Gastroesophageal sphincter (tissue), 4 donors: Measurements from ENCODE around the gene OR2AE1. TPM values are rescaled to one million over a fixed set of nuclear protein-coding genes. Genes with fewer than 3 reads are reported as not detected.
"Not testable (repeated sequence)": the region's sequence is repeated elsewhere in the genome, so short reads cannot be mapped to it uniquely, and the experiment has no call there.

Experiments used
- ATAC-seq: fragments of 150-250 bp; one replicate; pipeline ENCODE4 v1.9.1; 2016; ENCODE audit warnings: mild to moderate bottlenecking, moderate library complexity
- H3K27ac ChIP-seq, 4 donors: fragments of 200-600 bp; sonication (generic) in 3 of 4; 1 replicate in 3 of 4; 2 replicates in 1 of 4; pipeline ENCODE4 v1.5.1; 2016 to 2019
- H3K27me3 ChIP-seq: fragments of 200-600 bp; sonication (generic); one replicate; pipeline ENCODE4 v1.5.1; 2019
- H3K36me3 ChIP-seq, 2 donors: fragments of 200-600 bp; sonication (generic); one replicate each; pipeline ENCODE4 v1.5.1; 2019; ENCODE audit warnings: control low read depth in 1 of 2
- H3K4me1 ChIP-seq, 3 donors: fragments of 200-600 bp; sonication (generic); 1 replicate in 2 of 3; 2 replicates in 1 of 3; pipeline ENCODE4 v1.5.1; 2016 to 2019; ENCODE audit warnings: control low read depth in 2 of 3
- H3K4me3 ChIP-seq, 2 donors: fragments of 200-600 bp; sonication (generic); one replicate each; pipeline ENCODE4 v1.5.1; 2019; ENCODE audit warnings: mild to moderate bottlenecking in 1 of 2, moderate library complexity in 1 of 2
- H3K9me3 ChIP-seq, 3 donors: fragments of 200-600 bp; sonication (generic); one replicate each; pipeline ENCODE4 v1.5.1; 2017 to 2019; ENCODE audit warnings: control low read depth in 2 of 3
- CTCF ChIP-seq, 4 experiments: fragments of 200-600 bp in 2 of 4; fragments of 450-650 bp in 2 of 4; sonication (generic) in 1 of 4; IDR thresholded peaks; one replicate each; pipeline ENCODE4 v1.5.1; 2017 to 2019; ENCODE audit warnings: antibody characterized with exemption in 4 of 4, mild to moderate bottlenecking in 2 of 4, moderate library complexity in 2 of 4
- EP300 ChIP-seq: sonication (generic); formaldehyde crosslinking; IDR thresholded peaks from one replicate; pipeline ENCODE4 v1.6.1; 2017; ENCODE audit warnings: antibody characterized with exemption, mild to moderate bottlenecking
- POLR2A ChIP-seq, 2 donors: fragments of 450-650 bp; IDR thresholded peaks; one replicate each; pipeline ENCODE4 v1.6.1; 2017; ENCODE audit warnings: antibody characterized with exemption in 2 of 2, mild to moderate bottlenecking in 2 of 2, moderate library complexity in 1 of 2
- POLR2AphosphoS5 ChIP-seq: sonication (generic); formaldehyde crosslinking; IDR thresholded peaks from one replicate; pipeline ENCODE4 v1.6.1; 2017; ENCODE audit warnings: antibody characterized with exemption
- WGBS, 2 donors: methylation state at CpG; one replicate each; pipeline ENCODE4 v1.1.5; 2018; ENCODE audit warnings: low coverage in 1 of 2; 5-methylcytosine and 5-hydroxymethylcytosine counted together
- total RNA-seq, 4 donors: library from RNA; depleted of rRNA; stranded (reverse); fragments of >200 nt; gene quantifications; one replicate each; pipeline ENCODE4 v1.1.0, GENCODE V29; 2016

Gene OR2AE1
- total RNA-seq, 4 donors from 2014 or later: not detected

- H3K27ac ChIP-seq: no peak overlapping the region
- ATAC-seq: no peak
- H3K9me3 ChIP-seq: no peaks in the 10 kb centered on the region
- H3K4me1 ChIP-seq: no peaks in the 10 kb centered on the region
- H3K4me3 ChIP-seq: no peak overlapping the region
- H3K27me3 ChIP-seq: no peaks in the 10 kb centered on the region
- no peak for TF ChIP-seq POLR2A (IDR thresholded peaks at IDR 0.05)
- no peak for TF ChIP-seq POLR2AphosphoS5
- TF ChIP-seq EP300: no peak
- TF ChIP-seq CTCF (IDR thresholded peaks at IDR 0.05): no peak
- 63 to 81% methylated on average over 4 of the region's 4 CpGs for WGBS, 2 donors
- no peaks in the 10 kb centered on the region for H3K36me3 ChIP-seq
Measured at GRCh38 chr7:99881370-99881769, 4.5 kb upstream of the OR2AE1 start.

GRCh38 chr7:99876491-99876890, 342 bp downstream of the OR2AE1 start:
- 83 to 85% methylated on average over 3 to 4 of the region's 5 CpGs for WGBS, 2 donors
- TF ChIP-seq CTCF (IDR thresholded peaks at IDR 0.05): no peak
- TF ChIP-seq POLR2AphosphoS5: no peak
- H3K4me3 ChIP-seq: no peak overlapping the region
- no peaks in the 10 kb centered on the region for H3K36me3 ChIP-seq
- no peak for ATAC-seq
- no peaks in the 10 kb centered on the region for H3K4me1 ChIP-seq
- no peak overlapping the region for H3K27ac ChIP-seq
- H3K27me3 ChIP-seq: no peaks in the 10 kb centered on the region
- no peaks in the 10 kb centered on the region for H3K9me3 ChIP-seq

GRCh38 chr7:99868246-99868645, 8.6 kb downstream of the OR2AE1 start:
- TF ChIP-seq POLR2A (IDR thresholded peaks at IDR 0.05) (no peak), POLR2AphosphoS5 (no peak)
- no peak overlapping the region for H3K27ac ChIP-seq
- no peaks in the 10 kb centered on the region for H3K27me3 ChIP-seq
- H3K4me1 ChIP-seq: no peaks in the 10 kb centered on the region
- no peak for ATAC-seq
- WGBS, 2 donors: 88 to 95% methylated on average over 1 of the region's 1 CpG
- H3K9me3 ChIP-seq: peaks cover 0 to 16% (median 0%) of the 10 kb centered on the region in 3 donors
- H3K36me3 ChIP-seq: no peaks in the 10 kb centered on the region
- H3K4me3 ChIP-seq: no peak overlapping the region

- H3K27me3 ChIP-seq, H3K36me3 ChIP-seq, H3K27ac ChIP-seq, H3K4me3 ChIP-seq, ATAC-seq, H3K4me1 ChIP-seq: not testable (repeated sequence)
- peaks cover 0 to 20% (median 0%) of the 10 kb centered on the region in 3 donors for H3K9me3 ChIP-seq
- WGBS, 2 donors: 88 to 90% methylated on average over 2 of the region's 2 CpGs
Measured at GRCh38 chr7:99867477-99867876, 9.4 kb downstream of the OR2AE1 start.

GRCh38 chr7:99863847-99864440, 12.9 kb downstream of the OR2AE1 start:
- ATAC-seq: no peak

More at GRCh38 chr7:99863847-99864440, 12.9 kb downstream of the OR2AE1 start:
- Histone ChIP-seq H3K27ac (no peak overlapping the region), H3K4me1 (no peaks in the 10 kb centered on the region), H3K4me3 (no peak overlapping the region), H3K27me3 (no peaks in the 10 kb centered on the region), H3K36me3 (no peaks in the 10 kb centered on the region), H3K9me3 (peaks cover 0 to 20% (median 0%) of the 10 kb centered on the region in 3 donors)
- WGBS, 2 donors: 49 to 50% methylated on average over 2 of the region's 2 CpGs
- TF ChIP-seq POLR2AphosphoS5 (no peak), EP300 (no peak), POLR2A (IDR thresholded peaks at IDR 0.05) (no peak), CTCF (IDR thresholded peaks at IDR 0.05) (no peak)
